ENCODE measurements around the gene CNTN5.
"Not testable (repeated sequence)": the region's sequence is repeated elsewhere in the genome, so short reads cannot be mapped to it uniquely, and the experiment has no call there.

Gene CNTN5

DNA sequence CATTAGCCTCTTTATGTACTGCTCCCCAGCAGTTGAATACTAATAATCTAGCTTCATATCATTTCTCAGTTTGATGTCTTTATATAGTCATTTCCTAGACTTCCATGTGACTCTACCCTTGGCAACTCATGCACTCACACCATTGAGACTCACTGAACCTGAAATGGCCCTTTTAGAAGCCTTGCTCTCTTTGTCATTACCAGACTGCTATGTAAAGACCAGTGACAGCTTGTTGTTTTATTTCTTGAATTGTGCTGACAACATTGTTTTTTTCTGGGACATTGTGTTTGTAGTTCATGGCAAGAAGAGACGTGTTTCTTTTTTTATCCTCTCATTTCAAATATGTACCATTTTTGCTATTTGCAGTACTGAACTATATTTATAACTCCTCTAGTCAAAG, 256.5 kb downstream of the CNTN5 start:
- no peak for DNase-seq (ENCODE audit: low spot score)

DNA sequence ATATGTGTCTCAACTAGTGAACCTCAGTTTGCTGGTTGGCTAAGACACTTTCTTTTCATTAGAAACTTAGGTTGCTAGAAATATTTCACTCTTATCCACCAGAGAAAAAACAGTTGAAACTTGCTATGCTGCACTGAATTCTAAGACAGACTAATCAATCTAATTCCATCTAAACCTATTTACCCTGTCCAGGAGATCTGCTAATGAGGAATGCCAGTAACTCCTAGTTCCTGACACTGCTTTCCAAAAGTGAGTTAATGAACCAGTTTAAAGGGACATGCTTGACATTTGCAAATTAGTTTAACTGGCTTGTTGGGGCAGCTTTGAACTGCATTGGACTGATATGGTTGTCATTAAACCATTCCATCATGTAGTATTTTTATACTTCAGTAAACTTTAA, 258.5 kb downstream of the CNTN5 start:
- DNase-seq (ENCODE audit: low spot score), result no peak

DNA sequence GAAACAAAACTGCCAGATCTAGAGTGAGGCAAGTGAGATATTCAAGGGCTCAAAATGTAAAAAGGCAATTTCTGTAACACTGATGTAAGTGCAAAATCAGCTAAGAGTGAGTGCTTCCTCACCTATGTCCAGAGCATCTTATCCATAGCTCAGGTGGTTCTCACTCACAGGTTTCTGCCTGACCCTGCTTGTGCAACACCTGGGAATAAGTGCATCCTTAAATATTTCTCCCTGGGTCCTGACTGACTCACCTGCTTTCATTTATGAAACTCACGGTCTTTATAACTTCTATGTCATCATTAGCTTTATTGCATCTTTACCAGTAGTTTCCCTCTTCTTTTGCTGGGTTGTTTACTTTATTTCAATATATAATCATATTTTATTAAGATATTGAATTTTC, 260.6 kb downstream of the CNTN5 start:
- DNase-seq (ENCODE audit: low spot score), result no peak

- not testable (repeated sequence) for DNase-seq (ENCODE audit: low spot score)
Observed at GRCh38 chr11:99297925-99298324, 277.2 kb downstream of the CNTN5 start.

DNA sequence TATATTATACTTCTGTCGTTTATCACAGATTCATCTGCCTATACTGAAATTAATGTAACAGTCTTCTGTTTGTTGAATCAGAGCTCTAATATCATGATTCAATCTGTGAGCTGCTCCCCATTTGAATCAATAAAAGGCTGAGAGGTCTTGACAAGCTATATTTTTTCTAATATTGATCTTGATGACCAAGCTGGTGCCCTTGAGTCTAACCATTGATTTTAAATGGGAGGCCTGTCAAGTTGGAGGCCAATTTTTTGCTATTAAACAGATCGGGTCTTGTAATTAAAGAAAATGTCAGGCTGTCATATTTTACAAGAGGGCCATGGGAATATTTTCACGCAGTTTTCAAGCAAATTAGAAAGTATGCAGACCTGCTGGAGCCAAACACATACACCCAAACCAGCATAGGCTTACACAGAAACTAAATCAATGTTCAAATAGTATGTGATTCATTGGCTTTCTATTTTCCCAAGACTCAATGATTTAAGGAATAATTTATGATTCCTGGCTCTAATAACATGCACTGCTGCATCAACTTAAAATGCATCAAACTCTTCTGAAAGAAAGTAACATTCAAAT, 286.9 kb downstream of the CNTN5 start:
- DNase-seq (ENCODE audit: low spot score), result no peak

DNA sequence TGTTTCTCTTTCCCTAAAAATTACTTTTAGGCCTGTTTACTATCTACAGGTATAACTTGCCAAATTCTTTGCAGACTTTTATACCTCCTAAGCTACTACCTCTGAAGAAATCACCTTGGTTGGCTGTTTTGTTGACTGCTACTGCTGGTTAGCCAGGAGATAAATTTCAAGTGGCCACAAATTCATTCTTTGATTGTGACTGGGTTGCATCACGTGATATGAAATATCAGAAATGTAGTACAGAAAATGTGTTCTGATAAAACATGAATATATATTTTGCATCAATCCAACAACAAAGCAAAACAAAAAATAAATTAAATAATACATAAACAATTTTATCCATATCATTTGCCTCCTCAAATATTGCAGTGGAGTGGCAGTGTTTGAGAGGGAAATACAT, 291.1 kb downstream of the CNTN5 start:
- DNase-seq (ENCODE audit: low spot score), result no peak

DNA sequence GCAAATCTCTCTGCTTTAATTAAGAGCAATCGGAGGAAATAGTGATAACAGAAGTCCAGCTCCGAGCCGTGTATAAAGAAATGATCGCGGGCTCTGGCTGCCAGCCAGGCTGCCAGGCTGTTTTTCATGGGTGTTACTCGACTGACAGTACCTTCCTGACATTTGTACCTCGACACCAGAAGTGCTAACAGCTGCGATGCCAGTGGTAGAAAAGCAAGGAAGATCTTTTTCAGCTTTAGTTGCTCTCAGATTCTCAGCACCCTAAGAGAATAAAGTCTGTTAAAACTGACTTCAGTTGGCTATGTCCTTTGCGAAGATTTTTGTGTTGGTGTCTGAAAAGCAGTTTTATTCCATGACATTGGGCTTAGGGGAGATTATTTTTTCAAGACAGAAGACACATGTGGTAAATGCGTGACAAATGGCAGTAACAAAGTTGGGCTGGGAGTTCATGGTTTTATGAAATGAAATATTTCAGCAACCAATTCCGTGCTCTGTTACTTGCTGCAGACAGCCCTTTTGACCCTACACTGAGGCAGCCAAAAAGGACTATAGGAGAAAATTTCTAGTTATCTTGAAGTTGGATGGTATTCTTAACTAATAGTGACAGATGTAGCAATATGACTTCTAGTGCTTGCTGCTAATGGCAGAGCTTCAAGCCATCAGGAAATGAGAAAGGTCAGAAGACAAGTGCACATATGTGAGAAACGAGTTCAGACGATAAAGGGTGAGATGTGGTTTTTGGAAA, 296.2 kb downstream of the CNTN5 start:
- no peak for DNase-seq (ENCODE audit: low spot score)

DNA sequence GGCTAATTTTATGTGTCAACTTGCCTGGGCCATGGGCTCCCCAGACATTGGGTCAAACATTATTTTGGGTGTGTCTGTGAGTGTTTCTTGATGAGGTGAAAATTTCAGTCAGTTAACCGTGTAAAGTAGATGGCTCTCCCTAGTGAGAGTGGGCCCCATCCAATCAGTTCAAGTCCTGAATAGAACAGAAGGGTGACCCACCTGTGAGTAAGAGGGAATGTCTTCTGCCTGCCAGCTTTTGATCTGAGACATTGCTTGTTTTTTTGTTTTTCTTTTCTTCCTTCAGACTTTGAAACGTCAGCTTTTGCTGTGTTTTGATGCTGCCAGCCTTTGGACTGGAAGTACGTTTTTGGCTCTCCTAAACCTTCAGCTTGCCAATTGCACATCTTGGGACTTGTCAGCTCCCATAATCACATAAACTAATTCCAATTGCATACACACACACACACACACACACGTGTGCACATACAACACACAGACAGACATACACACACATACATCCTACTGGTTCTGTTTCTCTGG, 300.1 kb downstream of the CNTN5 start:
- DNase-seq (ENCODE audit: low spot score), result no peak

DNA sequence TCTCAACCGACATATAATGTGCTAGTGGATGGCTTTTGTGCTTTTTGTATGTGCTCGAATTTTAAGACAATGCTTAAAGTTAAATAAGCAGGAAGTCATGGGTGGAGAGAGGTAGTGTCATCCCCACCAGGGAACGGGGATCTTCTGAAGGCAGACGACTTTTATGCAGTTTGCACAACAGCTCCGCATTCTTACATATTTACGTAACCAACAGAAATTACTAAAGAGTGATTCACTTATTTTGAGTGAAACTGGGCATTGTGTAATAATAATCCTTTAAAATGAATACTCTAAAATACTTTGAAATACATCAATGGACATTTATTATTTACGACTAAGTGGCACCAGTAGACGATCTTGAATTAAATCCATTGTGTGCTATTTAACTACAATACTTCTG, 305.1 kb downstream of the CNTN5 start:
- DNase-seq (ENCODE audit: low spot score), result no peak

- DNase-seq (ENCODE audit: low spot score), result no peak
Observed at GRCh38 chr11:99327066-99327465, 306.3 kb downstream of the CNTN5 start.

DNA sequence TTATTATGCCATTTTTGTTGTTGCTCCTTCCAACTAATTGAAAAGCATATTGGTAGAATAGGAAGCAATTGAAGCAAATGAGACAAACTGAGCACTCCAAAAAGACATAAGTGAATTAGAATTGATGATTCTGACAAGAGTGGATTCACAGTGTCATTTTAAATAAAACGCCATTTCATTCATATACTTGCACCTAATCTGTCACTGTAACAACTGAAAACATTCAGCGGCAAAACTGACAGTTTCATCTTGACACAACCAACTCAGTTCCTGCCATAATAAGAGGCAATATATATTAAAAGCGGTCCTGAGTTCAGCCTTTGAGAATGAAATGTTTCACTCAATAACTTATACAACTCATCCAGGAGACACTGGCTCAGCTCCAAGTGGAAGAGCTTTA, 306.8 kb downstream of the CNTN5 start:
- DNase-seq (ENCODE audit: low spot score), result no peak

GRCh38 chr11:99333621-99334020, 312.9 kb downstream of the CNTN5 start:
- no peak for DNase-seq (ENCODE audit: low spot score)

DNA sequence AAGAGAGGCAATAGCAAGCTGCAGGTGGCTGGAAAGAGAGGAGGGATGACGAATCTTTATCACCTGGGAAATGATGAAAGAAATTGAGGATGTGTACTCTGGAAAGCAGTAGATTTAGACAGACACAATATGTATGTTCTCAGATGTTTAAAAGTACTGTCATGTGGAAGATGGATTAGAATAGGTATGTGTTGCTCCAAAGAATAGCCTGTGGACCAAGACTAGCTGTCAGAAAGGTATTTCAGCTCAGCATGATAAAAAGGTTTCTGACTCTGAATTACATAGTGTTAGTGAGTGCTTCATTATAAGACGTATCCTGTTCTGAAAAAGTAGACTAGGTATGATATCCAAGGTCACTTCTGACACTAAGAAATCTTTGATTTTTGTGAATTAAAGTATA, 322.4 kb downstream of the CNTN5 start:
- DNase-seq (ENCODE audit: low spot score), result no peak

- no peak for DNase-seq (ENCODE audit: low spot score)
Observed at GRCh38 chr11:99349151-99349673, 328.5 kb downstream of the CNTN5 start.

- no peak for DNase-seq (ENCODE audit: low spot score)
Observed at GRCh38 chr11:99351624-99352023, 330.9 kb downstream of the CNTN5 start.

GRCh38 chr11:99352642-99353041, 331.9 kb downstream of the CNTN5 start:
- no peak for DNase-seq (ENCODE audit: low spot score)

DNA sequence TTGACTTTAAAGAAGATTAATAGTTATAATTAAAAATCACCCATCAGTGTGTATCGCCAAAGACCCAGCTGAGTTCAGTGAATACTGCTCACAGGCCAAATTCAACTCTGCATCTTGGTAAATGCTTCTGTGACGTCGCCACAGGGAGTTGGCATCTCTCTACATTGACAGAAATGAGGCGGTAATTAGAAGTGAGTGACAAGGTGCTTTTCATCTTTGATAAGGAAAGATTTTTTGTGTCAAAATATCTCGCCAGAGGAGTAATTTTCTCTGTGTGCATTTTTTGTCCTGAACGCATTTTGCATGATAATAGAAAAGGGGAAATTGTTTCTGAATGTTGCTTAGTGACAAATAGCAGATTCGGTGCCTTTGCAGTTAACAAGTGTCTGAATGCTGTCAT, 345.8 kb downstream of the CNTN5 start:
- no peak for DNase-seq (ENCODE audit: low spot score)

DNA sequence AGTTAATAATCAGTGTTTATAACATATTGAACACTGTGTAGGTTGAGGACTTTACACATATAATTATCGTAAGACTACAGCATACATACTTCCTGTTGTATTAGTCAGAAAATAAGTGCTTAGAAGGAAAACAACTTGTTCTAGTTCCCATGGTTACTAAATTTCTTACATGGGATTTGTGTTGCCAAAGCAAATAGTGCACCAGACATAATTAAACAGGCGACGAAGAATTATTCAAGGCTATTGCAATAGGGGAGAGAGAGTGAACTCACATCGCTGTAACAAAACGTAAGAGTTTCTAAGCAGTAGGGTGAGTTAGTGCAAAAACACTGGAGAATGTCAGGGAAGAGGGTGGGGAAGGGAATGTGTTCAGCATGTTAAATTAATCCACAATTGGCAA, 347.8 kb downstream of the CNTN5 start:
- DNase-seq (ENCODE audit: low spot score), result no peak

DNA sequence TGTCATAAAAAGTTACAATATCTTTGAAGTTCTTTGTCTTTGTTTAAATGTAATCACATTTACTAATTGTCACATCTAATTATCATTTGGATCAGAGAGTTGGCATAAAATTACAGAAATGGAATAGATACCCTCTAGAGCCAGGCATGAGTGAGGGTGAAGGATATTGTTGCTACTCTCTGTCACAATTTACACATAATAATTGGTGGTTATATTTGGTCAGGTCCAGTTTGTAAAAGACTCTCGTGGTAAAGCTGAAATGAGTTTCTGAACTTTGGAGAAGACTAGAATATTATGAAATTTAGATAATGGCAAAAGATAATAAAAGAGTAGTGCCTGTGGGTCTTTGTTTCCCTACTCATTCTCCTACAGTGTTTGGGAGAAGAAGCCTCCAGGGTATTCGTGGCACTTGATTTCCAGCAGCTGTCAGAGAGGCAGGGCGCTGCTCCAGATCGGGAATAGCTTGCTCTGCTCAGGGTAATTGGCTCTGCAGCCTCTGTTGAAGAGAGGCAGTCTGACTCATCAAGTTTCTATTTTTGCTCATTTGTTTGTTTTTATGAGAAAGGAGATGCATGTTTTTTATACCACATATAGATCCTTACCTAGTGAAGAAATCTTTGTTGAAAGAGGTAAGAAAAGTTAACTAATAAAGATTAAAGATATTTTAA, 349.9 kb downstream of the CNTN5 start:
- DNase-seq (ENCODE audit: low spot score), result no peak

GRCh38 chr11:99371257-99371656, 350.5 kb downstream of the CNTN5 start:
- no peak for DNase-seq (ENCODE audit: low spot score)

GRCh38 chr11:99376463-99376862, 355.7 kb downstream of the CNTN5 start:
- DNase-seq (ENCODE audit: low spot score), result no peak

- no peak for DNase-seq (ENCODE audit: low spot score)
Observed at GRCh38 chr11:99383648-99384245, 363.0 kb downstream of the CNTN5 start.

DNA sequence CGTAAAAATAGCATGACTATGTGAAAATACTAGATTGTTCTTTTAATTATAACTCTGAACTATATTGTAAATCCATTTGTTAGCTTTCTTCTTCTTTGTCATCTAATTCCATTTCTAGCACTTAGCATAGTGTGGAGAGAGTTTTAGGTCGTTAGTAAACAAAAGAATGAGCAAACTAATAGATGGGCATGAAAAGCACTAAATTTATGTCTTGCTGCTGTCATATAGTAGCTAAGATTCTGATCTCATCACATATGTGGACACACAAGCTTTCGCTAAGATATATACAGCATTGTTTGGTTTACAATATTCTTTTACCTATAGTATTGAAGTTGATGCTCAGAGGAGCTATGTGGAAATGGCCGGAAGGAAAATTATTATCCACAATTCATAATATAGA, 370.5 kb downstream of the CNTN5 start:
- no peak for DNase-seq (ENCODE audit: low spot score)
